Measurements from ENCODE around the gene DUS3L.

- TF ChIP-seq CTCF (IDR thresholded peaks at IDR 0.05) (no peak), ZFX (IDR thresholded peaks at IDR 0.05; ENCODE audit: borderline replicate concordance) (no peak)
These were observed 23.9 kb upstream of the DUS3L start for GRCh38 chr19:5814852-5815246.

Measured in 22Rv1 (cell line).